OCI-LY1 (cell line): ENCODE data around the gene PLEKHM3.

Experiments used
- H2AFZ ChIP-seq: fragments of 200-600 bp; sonication (generic), shearing (Covaris generic); 2 replicates; pipeline ENCODE4 v1.6.0; 2014; ENCODE audit warnings: antibody characterized with exemption, mild to moderate bottlenecking, low read length
- H3F3A ChIP-seq: fragments of 200-600 bp; sonication (generic), shearing (Covaris generic); 2 replicates; pipeline ENCODE4 v1.6.0; 2014; ENCODE audit warnings: mild to moderate bottlenecking, antibody characterized with exemption, low read length, moderate library complexity; ENCODE audit not compliant: insufficient read depth
- H3K27ac ChIP-seq: fragments of 200-600 bp; sonication (generic); 2 replicates; pipeline ENCODE4 v1.5.1; 2014; ENCODE audit warnings: low read length, mixed run types, mild to moderate bottlenecking, low read depth; ENCODE audit not compliant: poor library complexity, severe bottlenecking
- H3K27me3 ChIP-seq: fragments of 200-600 bp; sonication (generic); 2 replicates; pipeline ENCODE4 v1.6.0; 2014; ENCODE audit warnings: antibody characterized with exemption, mild to moderate bottlenecking, low read length, moderate library complexity; ENCODE audit not compliant: insufficient read depth
- H3K36me3 ChIP-seq: fragments of 200-600 bp; sonication (generic); 2 replicates; pipeline ENCODE4 v1.6.1; 2014; ENCODE audit warnings: mild to moderate bottlenecking, antibody characterized with exemption, low read length, moderate library complexity, mixed read lengths; ENCODE audit not compliant: insufficient read depth
- H3K4me1 ChIP-seq: fragments of 200-600 bp; sonication (generic); 2 replicates; pipeline ENCODE4 v1.5.1; 2014; ENCODE audit warnings: mild to moderate bottlenecking, low read length, moderate library complexity; ENCODE audit not compliant: insufficient read depth, severe bottlenecking
- H3K4me2 ChIP-seq: fragments of 200-600 bp; sonication (generic), shearing (Covaris generic); 2 replicates; pipeline ENCODE4 v1.6.1; 2014; ENCODE audit warnings: low read length
- H3K4me3 ChIP-seq: fragments of 200-600 bp; sonication (generic); 2 replicates; pipeline ENCODE4 v1.5.1; 2014; ENCODE audit warnings: low read length, low read depth, mild to moderate bottlenecking, mixed read lengths; ENCODE audit not compliant: poor library complexity, severe bottlenecking
- H3K79me2 ChIP-seq: fragments of 200-600 bp; shearing (Covaris generic); 2 replicates; pipeline ENCODE4 v1.6.1; 2016; ENCODE audit warnings: mixed run types, low read length, mixed read lengths; ENCODE audit not compliant: insufficient read depth
- H3K9ac ChIP-seq: fragments of 200-600 bp; sonication (generic), shearing (Covaris generic); 2 replicates; pipeline ENCODE4 v1.6.1; 2014; ENCODE audit warnings: mild to moderate bottlenecking, low read length, mixed read lengths
- H3K9me2 ChIP-seq: fragments of 200-600 bp; sonication (generic), shearing (Covaris generic); 2 replicates; pipeline ENCODE4 v1.6.1; 2014; ENCODE audit warnings: low read depth, mild to moderate bottlenecking, low read length, mixed read lengths
- H3K9me3 ChIP-seq: fragments of 200-600 bp; shearing (Covaris generic); 2 replicates; pipeline ENCODE4 v1.6.1; 2014; ENCODE audit warnings: low read length, mixed read lengths
- H4K20me1 ChIP-seq: fragments of 200-600 bp; sonication (generic), shearing (Covaris generic); 2 replicates; pipeline ENCODE4 v1.6.0; 2016; ENCODE audit warnings: mild to moderate bottlenecking, low read length; ENCODE audit not compliant: insufficient read depth
- EZH2 ChIP-seq: fragments of 200-600 bp; sonication (generic), shearing (Covaris generic); IDR thresholded peaks from 2 replicates; pipeline ENCODE4 v1.8.0; 2017; ENCODE audit warnings: borderline replicate concordance, mixed run types, mild to moderate bottlenecking, antibody characterized with exemption, low read length, moderate library complexity, mixed read lengths
- TF ChIP-seq, protein P1 (sequence below): fragments of 200-600 bp; sonication (generic), shearing (Covaris generic); IDR thresholded peaks from 2 replicates; pipeline ENCODE4 v1.5.1; 2017; ENCODE audit warnings: mild to moderate bottlenecking, antibody characterized with exemption, low read length, moderate library complexity, mixed read lengths

Gene PLEKHM3

DNA sequence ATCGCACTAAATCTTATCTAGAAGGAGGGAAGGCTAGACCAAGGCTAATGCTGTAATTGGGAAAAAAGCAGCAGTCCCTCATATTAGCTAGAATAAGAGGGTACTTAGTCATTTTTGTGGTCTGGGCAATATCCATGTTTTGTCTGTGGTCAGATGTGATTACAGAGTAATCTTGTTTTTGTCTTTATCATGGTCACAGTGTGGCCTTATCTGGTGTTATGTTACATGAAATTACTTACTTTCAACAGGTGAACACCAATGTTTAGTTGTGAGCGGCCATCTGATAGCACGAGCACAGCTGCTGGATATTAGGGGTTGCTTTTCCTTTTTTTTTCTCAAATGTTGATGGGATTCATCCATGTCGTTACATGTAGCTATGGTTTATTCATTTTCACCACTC, 23.7 kb upstream of the PLEKHM3 start:
- Histone ChIP-seq H3K36me3 (no peaks in the 10 kb centered on the region), H3K79me2 (no peaks in the 10 kb centered on the region), H3F3A (no peaks in the 10 kb centered on the region), H4K20me1 (no peaks in the 10 kb centered on the region), H3K27ac (no peak overlapping the region), H3K9me2 (no peaks in the 10 kb centered on the region), H3K9me3 (no peaks in the 10 kb centered on the region), H3K27me3 (no peaks in the 10 kb centered on the region), H3K9ac (no peak overlapping the region), H3K4me2 (no peak overlapping the region), H3K4me1 (no peaks in the 10 kb centered on the region), H2AFZ (no peak overlapping the region), H3K4me3 (no peak overlapping the region)
- TF ChIP-seq, protein P1, sequence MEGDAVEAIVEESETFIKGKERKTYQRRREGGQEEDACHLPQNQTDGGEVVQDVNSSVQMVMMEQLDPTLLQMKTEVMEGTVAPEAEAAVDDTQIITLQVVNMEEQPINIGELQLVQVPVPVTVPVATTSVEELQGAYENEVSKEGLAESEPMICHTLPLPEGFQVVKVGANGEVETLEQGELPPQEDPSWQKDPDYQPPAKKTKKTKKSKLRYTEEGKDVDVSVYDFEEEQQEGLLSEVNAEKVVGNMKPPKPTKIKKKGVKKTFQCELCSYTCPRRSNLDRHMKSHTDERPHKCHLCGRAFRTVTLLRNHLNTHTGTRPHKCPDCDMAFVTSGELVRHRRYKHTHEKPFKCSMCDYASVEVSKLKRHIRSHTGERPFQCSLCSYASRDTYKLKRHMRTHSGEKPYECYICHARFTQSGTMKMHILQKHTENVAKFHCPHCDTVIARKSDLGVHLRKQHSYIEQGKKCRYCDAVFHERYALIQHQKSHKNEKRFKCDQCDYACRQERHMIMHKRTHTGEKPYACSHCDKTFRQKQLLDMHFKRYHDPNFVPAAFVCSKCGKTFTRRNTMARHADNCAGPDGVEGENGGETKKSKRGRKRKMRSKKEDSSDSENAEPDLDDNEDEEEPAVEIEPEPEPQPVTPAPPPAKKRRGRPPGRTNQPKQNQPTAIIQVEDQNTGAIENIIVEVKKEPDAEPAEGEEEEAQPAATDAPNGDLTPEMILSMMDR: no peak

DNA sequence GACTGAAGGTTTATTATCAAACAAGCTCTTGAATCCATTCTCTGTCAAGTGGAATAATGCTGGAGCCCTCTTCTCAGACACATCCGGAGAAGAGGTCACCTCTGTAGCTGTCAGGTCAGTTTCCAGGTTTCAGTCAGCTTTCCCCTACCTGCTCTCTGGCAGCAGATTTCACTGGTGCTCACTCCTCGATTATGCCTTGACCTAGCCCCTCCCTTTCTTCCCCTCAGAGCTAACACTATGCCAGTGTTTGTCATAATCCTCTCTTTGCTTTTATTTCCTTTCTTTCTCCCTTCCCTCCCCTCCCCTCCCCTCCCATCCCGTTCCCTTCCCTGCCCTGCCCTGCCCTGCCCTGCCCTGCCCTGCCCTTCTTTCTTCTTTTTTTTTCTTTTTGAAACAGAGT, 22.5 kb upstream of the PLEKHM3 start:
- H3K27ac ChIP-seq: no peak overlapping the region
- no peak overlapping the region for H3K4me3 ChIP-seq
- H2AFZ ChIP-seq: no peak overlapping the region
- no peak for TF ChIP-seq EZH2
- TF ChIP-seq, protein P1: no peak
- no peaks in the 10 kb centered on the region for H3F3A ChIP-seq
- no peaks in the 10 kb centered on the region for H3K9me3 ChIP-seq
- H4K20me1 ChIP-seq: no peaks in the 10 kb centered on the region
- H3K9ac ChIP-seq: no peak overlapping the region
- no peaks in the 10 kb centered on the region for H3K36me3 ChIP-seq
- H3K4me2 ChIP-seq: no peak overlapping the region
- H3K4me1 ChIP-seq: no peaks in the 10 kb centered on the region
- H3K9me2 ChIP-seq: no peaks in the 10 kb centered on the region
- H3K79me2 ChIP-seq: no peaks in the 10 kb centered on the region
- no peaks in the 10 kb centered on the region for H3K27me3 ChIP-seq

DNA sequence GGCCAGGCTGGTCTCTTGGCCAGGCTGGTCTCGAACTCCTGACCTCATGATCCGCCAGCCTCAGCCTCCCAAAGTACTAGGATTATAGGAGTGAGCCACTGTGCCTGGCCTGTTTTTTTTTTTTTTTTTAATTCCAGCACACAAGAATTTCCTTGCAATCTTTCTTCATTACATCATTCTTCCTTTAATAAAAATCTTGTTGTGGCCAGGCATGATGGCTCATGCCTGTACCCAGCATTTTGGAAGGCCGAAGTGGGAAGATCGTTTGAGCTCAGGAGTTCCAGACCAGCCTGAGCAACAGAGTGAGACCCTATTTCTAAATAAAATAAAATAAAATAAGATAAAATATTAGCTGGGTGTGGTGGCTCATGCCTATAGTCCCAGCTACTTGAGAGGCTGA, 21.4 kb upstream of the PLEKHM3 start:
- Histone ChIP-seq H3K9ac (no peak overlapping the region), H3K36me3 (no peaks in the 10 kb centered on the region), H3K4me2 (no peak overlapping the region), H3K9me2 (no peaks in the 10 kb centered on the region), H3K27ac (no peak overlapping the region), H3K4me3 (no peak overlapping the region), H3K9me3 (no peaks in the 10 kb centered on the region), H3K79me2 (no peaks in the 10 kb centered on the region), H4K20me1 (no peaks in the 10 kb centered on the region), H3K4me1 (no peaks in the 10 kb centered on the region), H3F3A (no peaks in the 10 kb centered on the region), H3K27me3 (no peaks in the 10 kb centered on the region), H2AFZ (no peak overlapping the region)
- TF ChIP-seq EZH2: no peak
- TF ChIP-seq, protein P1: no peak
